Uterus (tissue), 2 donors: ENCODE measurements around the gene BTBD3.

Experiments
- CTCF ChIP-seq, 4 experiments: fragments of 200-600 bp in 2 of 4; fragments of 450-650 bp in 2 of 4; sonication (generic) in 2 of 4; IDR thresholded peaks; one replicate each; pipeline ENCODE4 v1.5.1; 2016 to 2019; ENCODE audit warnings: antibody characterized with exemption in 4 of 4, mild to moderate bottlenecking in 2 of 4, moderate library complexity in 1 of 4
- POLR2A ChIP-seq, 2 donors: fragments of 450-650 bp; IDR thresholded peaks; one replicate each; pipeline ENCODE4 v1.6.1; 2016; ENCODE audit warnings: antibody characterized with exemption in 2 of 2, mild to moderate bottlenecking in 1 of 2, moderate library complexity in 1 of 2

GRCh38 chr20:11926292-11926998, 8.8 kb downstream of the BTBD3 start:
- TF ChIP-seq CTCF (IDR thresholded peaks at IDR 0.05) (no peak), POLR2A (IDR thresholded peaks at IDR 0.05) (no peak)
